Endothelial cell of umbilical vein (primary cell): ENCODE results near the gene CILP2. TPM values are rescaled to one million over a fixed set of nuclear protein-coding genes. Genes with fewer than 3 reads are reported as not detected.

Experiments used
- BruUV-seq: library from RNA; stranded (reverse); fragments of 400-500 nt; replicated peaks from 2 replicates; lab custom pipeline; 2021; lab: Mats Ljungman, UMichigan
- CTCF ChIA-PET: fragments of 300-600, 350-600 bp; sonication (Branson Sonifier 250); formaldehyde crosslinking; loops from one replicate; lab custom pipeline; 2021; ENCODE audit warnings: antibody characterized with exemption, inconsistent platforms; lab: Charles Lee
- POLR2A ChIA-PET: fragments of 300-600, 350-600 bp; sonication (Branson Sonifier 250); formaldehyde crosslinking; loops from one replicate; lab custom pipeline; 2021; ENCODE audit warnings: antibody characterized with exemption, inconsistent platforms; lab: Charles Lee
- DNase-seq: peaks from one replicate; pipeline ENCODE4 v3.0.0-alpha.2; 2011; ENCODE audit warnings: low read depth, low spot score
- FAIRE-seq: peaks from 2 replicates; lab custom pipeline; 2011; peaks lifted over from hg19 to GRCh38; lab: Jason Lieb, UNC
- H2AFZ ChIP-seq: 2 replicates; pipeline ENCODE4 v1.6.0; 2012; ENCODE audit warnings: low read depth, low read length, control low read depth, inconsistent platforms
- H3K27ac ChIP-seq: 2 replicates; pipeline ENCODE4 v1.5.1; 2011; ENCODE audit warnings: low read depth, mild to moderate bottlenecking, control low read depth, low read length, moderate library complexity; ENCODE audit not compliant: insufficient read depth
- H3K27me3 ChIP-seq, 2 experiments: 2 replicates each; pipeline versions ENCODE4 v1.6.0 to v1.6.1; 2011; ENCODE audit warnings: low read length in 2 of 2, mixed read lengths in 1 of 2; ENCODE audit not compliant: control insufficient read depth in 2 of 2, insufficient read depth in 2 of 2
- H3K36me3 ChIP-seq, 2 experiments: 2 replicates in 1 of 2; 3 replicates in 1 of 2; pipeline ENCODE4 v1.5.1; 2011; ENCODE audit warnings: low read length in 2 of 2, mild to moderate bottlenecking in 1 of 2, moderate library complexity in 1 of 2; ENCODE audit not compliant: control insufficient read depth in 2 of 2, insufficient read depth in 2 of 2; ENCODE audit errors: extremely low read depth in 1 of 2
- H3K4me1 ChIP-seq: 3 replicates; pipeline ENCODE4 v1.5.1; 2011; ENCODE audit warnings: mild to moderate bottlenecking, low read length; ENCODE audit not compliant: control insufficient read depth, insufficient read depth; ENCODE audit errors: extremely low read depth
- H3K4me2 ChIP-seq: 2 replicates; pipeline ENCODE4 v1.6.1; 2011; ENCODE audit warnings: low read length, control low read depth, mixed read lengths; ENCODE audit not compliant: insufficient read depth
- H3K4me3 ChIP-seq, 3 experiments: fragments of 200-600 bp in 1 of 3; sonication (generic), shearing (Covaris generic) in 1 of 3; replicated peaks in 1 of 3; 2 replicates each; pipeline ENCODE4 v1.5.1; 2011 to 2016; ENCODE audit warnings: control low read depth in 3 of 3, low read length in 3 of 3, mild to moderate bottlenecking in 2 of 3, inconsistent platforms in 1 of 3, low read depth in 1 of 3, moderate library complexity in 1 of 3; ENCODE audit not compliant: insufficient read depth in 1 of 3
- H3K79me2 ChIP-seq: 2 replicates; pipeline ENCODE4 v1.6.0; 2012; ENCODE audit warnings: low read length, inconsistent platforms; ENCODE audit not compliant: control insufficient read depth, insufficient read depth
- H3K9ac ChIP-seq: replicated peaks from 2 replicates; pipeline ENCODE3; 2011; ENCODE audit warnings: low read length, control low read depth; ENCODE audit not compliant: insufficient read depth; ENCODE audit errors: extremely low read depth
- H3K9me1 ChIP-seq: replicated peaks from 3 replicates; pipeline ENCODE4 v1.6.0; 2011; ENCODE audit warnings: mild to moderate bottlenecking, low read length; ENCODE audit not compliant: control insufficient read depth, insufficient read depth; ENCODE audit errors: extremely low read depth
- H3K9me3 ChIP-seq: replicated peaks from 2 replicates; pipeline ENCODE4 v1.5.1; 2012; ENCODE audit warnings: low read length, inconsistent platforms; ENCODE audit not compliant: control insufficient read depth, insufficient read depth
- H4K20me1 ChIP-seq: replicated peaks from 2 replicates; pipeline ENCODE3; 2011; ENCODE audit warnings: mild to moderate bottlenecking, low read length; ENCODE audit not compliant: control insufficient read depth, insufficient read depth; ENCODE audit errors: extremely low read depth
- CTCF ChIP-seq, 2 donors: IDR thresholded peaks; 1 replicate in 1 of 2; 2 replicates in 1 of 2; pipeline ENCODE4 v1.5.1; 2011; ENCODE audit warnings: low read length in 2 of 2, mild to moderate bottlenecking in 2 of 2, moderate library complexity in 2 of 2, control low read depth in 1 of 2, inconsistent platforms in 1 of 2, low read depth in 1 of 2; ENCODE audit not compliant: insufficient read depth in 1 of 2; ENCODE audit errors: extremely low read depth in 1 of 2
- EZH2 ChIP-seq: IDR thresholded peaks from 2 replicates; pipeline ENCODE4 v1.6.1; 2012; ENCODE audit warnings: borderline replicate concordance, low read depth, mild to moderate bottlenecking, moderate library complexity, low read length, inconsistent platforms; ENCODE audit not compliant: severe bottlenecking
- FOS ChIP-seq: IDR thresholded peaks from 2 replicates; pipeline ENCODE4 v1.6.1; 2011; ENCODE audit warnings: mild to moderate bottlenecking, low read length, moderate library complexity, borderline replicate concordance; ENCODE audit not compliant: insufficient read depth
- GATA2 ChIP-seq: IDR thresholded peaks from 2 replicates; pipeline ENCODE4 v1.7.0; 2011; ENCODE audit warnings: low read depth, mild to moderate bottlenecking, moderate library complexity, mixed read lengths, low read length; ENCODE audit not compliant: insufficient read length, insufficient read depth
- JUN ChIP-seq: IDR thresholded peaks from 2 replicates; pipeline ENCODE4 v1.6.1; 2011; ENCODE audit warnings: borderline replicate concordance, low read depth; ENCODE audit not compliant: insufficient read length, insufficient read depth
- MAX ChIP-seq: IDR thresholded peaks from 2 replicates; pipeline ENCODE4 v1.6.1; 2011; ENCODE audit not compliant: insufficient read depth, insufficient read length
- MYC ChIP-seq: IDR thresholded peaks from one replicate; pipeline ENCODE4 v1.6.1; 2011; ENCODE audit warnings: mild to moderate bottlenecking, low read depth, low read length
- POLR2A ChIP-seq: IDR thresholded peaks from 2 replicates; pipeline ENCODE4 v1.6.1; 2012; ENCODE audit warnings: low read depth, mild to moderate bottlenecking, control low read depth, low read length
- POLR2AphosphoS5 ChIP-seq: IDR thresholded peaks from 2 replicates; pipeline ENCODE4 v1.6.1; 2012; ENCODE audit warnings: low read depth, mild to moderate bottlenecking, control low read depth, low read length, moderate library complexity; ENCODE audit not compliant: insufficient read depth
- dilution Hi-C: fragments of 300-500 bp; cut with MboI; formaldehyde crosslinking; loops from one replicate; pipeline ENCODE4 v1.15.0; 2019; ENCODE audit warnings: low sequenced_read_pairs; ENCODE audit not compliant: extremely low pct_ligation_motif_present
- intact Hi-C: fragments of 100-400 bp; cut with micrococcal nuclease; formaldehyde crosslinking; loops from one replicate; pipeline ENCODE4 v1.10.0; 2022
- polyA plus RNA-seq, 4 experiments: library from polyadenylated mRNA; depleted of rRNA in 3 of 4; stranded (reverse) in 3 of 4; unstranded in 1 of 4; fragments of >200 nt; gene quantifications; 2 replicates each; pipeline versions ENCODE4 v1.2.1 to v1.2.3, GENCODE V29; 2011 to 2012; ENCODE audit warnings: missing spikeins in 1 of 4
- total RNA-seq: library from RNA; stranded (reverse); gene quantifications from 2 replicates; pipeline ENCODE4 v1.2.3, GENCODE V29; 2021

The CILP2 gene
- total and polyA plus RNA-seq, 2 donors (not counting 3 experiments of a cell fraction or from before 2014, with no cell fraction given), result 0.01 TPM; not detected in 1

DNA sequence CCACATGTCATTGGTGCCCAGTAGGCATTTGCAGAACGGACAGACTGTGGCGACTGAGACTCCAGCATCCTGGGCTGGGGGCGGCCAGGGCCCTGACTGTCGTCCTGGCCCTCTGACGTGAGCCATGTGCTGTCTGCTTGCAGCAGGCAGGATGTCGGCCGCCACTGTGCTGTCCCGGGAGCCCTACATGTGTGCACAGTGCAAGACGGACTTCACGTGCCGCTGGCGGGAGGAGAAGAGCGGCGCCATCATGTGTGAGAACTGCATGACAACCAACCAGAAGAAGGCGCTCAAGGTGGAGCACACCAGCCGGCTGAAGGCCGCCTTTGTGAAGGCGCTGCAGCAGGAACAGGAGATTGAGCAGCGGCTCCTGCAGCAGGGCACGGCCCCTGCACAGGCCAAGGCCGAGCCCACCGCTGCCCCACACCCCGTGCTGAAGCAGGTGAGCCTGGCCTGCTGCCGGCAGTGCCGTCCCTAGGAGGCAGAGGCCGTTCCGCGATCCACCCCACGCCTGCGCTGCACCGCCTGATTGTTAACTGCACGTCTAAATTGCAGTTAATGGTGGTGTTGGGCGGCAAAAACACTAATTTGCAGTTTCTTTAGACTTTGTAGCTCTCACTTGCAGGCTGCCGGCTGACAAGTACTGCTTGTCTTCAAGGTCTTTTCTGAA, 37.0 kb upstream of the CILP2 start:
- Histone ChIP-seq H3K4me1 (no peaks in the 10 kb centered on the region), H3K27ac (no peak overlapping the region), H3K27me3 (no peaks in the 10 kb centered on the region), H3K9me1 (no peaks in the 10 kb centered on the region), H3K4me3 (no peak overlapping the region), H3K9ac (no peak overlapping the region), H3K9me3 (no peaks in the 10 kb centered on the region), H2AFZ (no peak overlapping the region), H3K79me2 (peaks cover 1% of the 10 kb centered on the region), H3K4me2 (no peak overlapping the region), H3K36me3 (peaks cover 17 to 70% of the 10 kb centered on the region in 2 experiments), H4K20me1 (no peaks in the 10 kb centered on the region)
- DNase-seq (no peak), FAIRE-seq (no peak)
- TF ChIP-seq JUN, result no peak
- TF ChIP-seq EZH2, result no peak
- no peak for TF ChIP-seq CTCF (IDR thresholded peaks at IDR 0.05; ENCODE audit: extremely low read depth in 1 of 2, insufficient read depth in 1 of 2, low read depth in 1 of 2, low read length in 2 of 2)
- TF ChIP-seq MAX, result no peak
- no peak for TF ChIP-seq GATA2
- TF ChIP-seq POLR2AphosphoS5, result no peak
- TF ChIP-seq MYC, result no peak
- no peak for TF ChIP-seq POLR2A
- no peak for TF ChIP-seq FOS
- BruUV-seq, result no TSS peak
- CTCF ChIA-PET, result no interaction called here
- intact Hi-C loops, result no loop called here
- POLR2A ChIA-PET, result no interaction called here
- dilution Hi-C loops, result no loop called here
